Stimulated activated CD8-positive, alpha-beta memory T cell treated with anti-CD3 and anti-CD28 coated beads, Interleukin-15, amount 100 ng/mL, for 1 hour (primary cell): ENCODE data around the gene KRT12.
"Not testable (repeated sequence)": the region's sequence is repeated elsewhere in the genome, so short reads cannot be mapped to it uniquely, and the experiment has no call there.

ENCODE experiments used
- DNase-seq: peaks from one replicate; pipeline ENCODE4 v3.0.0-alpha.2; 2020; ENCODE audit warnings: low read depth

The KRT12 gene

DNA sequence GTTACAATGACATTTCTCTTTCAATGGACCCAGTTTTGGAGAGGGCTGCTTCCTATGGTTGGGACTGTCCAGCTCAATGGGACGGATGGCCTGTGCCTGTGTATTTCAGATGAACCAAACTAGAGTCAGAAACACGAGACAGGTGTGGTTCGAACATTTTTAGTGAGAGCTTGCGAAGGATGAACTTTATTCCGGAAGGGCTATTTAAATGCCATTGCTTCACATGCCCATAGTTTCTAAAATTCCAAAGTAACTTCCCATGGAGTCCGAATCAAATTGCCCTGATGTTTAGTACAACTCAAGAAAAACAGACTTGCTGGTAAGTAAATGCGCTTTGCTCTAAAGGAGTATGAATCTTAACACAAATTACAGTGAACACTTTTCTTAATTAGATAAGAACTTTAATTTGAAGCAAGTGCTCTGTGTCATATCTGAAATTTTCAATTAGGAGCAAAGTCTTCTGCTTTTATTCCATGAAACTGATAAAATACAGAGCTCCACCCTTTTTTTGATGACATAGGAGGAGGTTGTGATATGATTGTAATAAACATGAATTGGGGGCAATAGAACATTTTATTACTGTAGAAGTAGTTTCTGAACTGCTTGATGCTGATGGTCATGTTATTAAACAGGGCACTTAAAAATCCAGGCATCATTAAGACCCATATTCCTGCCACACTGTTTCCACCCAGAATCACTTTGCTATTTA is 16.8 kb upstream of the KRT12 start:
- no peak for DNase-seq

DNA sequence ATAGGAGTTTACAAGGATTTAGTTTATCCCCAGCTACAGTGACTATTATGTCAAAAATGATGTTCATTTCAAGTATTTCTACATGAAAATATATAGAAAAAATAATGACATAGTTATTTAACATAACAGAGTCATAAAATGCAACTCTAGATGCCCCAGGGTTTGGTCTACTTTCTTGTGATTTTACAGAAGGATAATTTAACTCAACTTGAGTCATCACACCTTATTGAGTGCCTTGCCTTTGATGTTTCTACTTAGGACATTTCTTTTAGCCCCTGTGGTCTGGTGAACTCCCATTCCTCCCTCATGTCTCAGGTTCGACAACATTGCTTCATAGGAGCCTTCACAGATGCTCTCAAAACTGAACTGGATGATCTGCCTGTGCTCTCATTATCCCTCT is 16.0 kb upstream of the KRT12 start:
- DNase-seq = no peak

DNA sequence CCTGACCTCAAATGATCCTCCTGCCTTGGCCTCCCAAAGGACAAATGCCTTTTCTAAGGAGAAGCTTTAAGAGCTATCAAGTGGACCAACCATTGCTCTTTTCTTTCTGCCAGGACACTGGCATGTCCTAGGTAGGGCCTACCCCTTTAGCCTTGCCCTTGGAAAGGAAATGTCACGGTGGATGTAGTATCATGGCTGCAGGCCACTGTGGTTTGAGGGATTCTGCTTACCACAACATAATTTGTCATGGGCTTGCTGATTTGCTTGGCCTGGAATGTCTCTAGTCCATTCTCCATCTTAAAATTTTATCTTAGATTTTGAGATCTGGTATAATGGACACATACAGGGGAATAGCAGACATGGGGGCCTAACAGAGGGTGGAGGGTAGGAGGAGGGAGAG is 12.0 kb upstream of the KRT12 start:
- no peak for DNase-seq

DNA sequence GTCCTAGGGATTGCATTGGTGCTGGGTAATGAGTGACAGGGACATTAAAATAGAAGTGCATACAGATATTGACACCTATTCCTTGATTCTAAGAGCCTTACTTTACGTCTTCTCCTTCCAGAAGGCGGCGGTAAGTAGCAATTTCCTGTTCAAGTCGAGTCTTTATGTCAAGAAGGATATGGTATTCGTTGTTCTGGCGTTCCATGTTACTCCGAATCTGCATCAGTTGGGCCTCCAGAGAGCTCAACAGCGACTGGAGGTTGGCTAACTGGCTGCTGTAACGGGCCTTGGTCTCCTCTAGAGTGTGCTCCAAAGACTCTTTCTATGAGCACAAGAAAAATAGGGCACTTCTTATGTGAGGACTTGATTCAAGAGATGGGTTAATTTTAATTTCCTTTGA is 11.0 kb upstream of the KRT12 start:
- no peak for DNase-seq

DNA sequence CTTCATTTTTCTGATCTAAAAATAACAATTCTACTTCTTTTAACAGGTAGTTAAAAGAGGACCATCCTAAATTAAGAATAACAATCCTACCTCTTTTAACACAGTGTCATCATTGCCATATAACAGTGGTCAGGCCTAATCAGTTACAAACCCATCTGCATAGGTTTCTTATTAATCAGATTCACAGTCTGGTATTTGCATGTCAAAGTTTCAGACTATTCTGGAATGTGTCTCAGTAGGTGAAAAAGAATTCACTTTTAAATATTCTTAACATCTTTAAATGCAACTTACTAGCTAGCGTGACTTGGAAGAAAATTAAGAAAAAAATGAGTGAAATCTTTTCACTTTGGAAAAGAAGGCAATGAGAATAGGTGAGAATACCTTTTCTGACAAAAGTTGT is 6.8 kb upstream of the KRT12 start:
- no peak for DNase-seq

DNA sequence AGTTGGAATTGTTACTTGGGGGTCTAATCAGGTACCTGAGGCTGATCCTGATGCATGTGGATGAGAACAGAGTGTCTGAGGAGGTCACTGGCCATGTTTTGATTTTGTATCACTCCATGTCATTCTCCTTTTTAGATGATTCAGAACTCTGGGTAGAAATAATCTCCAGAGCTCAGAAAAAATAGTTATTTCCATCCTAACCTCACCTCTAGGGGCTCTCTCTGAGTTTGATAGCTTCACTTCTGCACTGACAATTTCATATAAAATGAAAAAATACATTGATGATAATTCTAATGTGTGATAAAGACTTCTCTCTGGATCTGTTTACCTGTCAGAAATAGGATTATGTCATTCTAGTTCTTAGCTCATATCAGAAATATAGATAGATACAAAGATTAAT is 6.2 kb upstream of the KRT12 start:
- no peak for DNase-seq

DNA sequence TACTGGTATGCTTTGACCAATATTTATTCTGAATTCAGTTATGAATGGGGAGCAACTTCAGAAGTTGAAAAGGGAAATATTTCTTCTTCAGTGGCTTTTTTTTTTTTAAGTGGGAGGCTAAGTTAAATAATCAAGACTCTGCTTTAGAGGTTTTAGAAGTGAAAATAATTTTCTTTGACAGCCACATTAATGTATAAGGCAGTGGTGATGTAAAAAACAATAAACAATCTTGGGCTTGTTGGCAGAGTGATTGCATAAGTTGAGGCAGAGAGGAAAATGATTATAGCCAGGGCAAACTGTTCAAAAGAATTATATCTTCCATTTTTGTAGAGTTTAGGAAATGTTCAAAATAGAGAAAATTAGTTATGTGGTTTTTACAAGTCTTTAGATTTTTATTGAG is 5.4 kb upstream of the KRT12 start:
- DNase-seq = no peak

DNA sequence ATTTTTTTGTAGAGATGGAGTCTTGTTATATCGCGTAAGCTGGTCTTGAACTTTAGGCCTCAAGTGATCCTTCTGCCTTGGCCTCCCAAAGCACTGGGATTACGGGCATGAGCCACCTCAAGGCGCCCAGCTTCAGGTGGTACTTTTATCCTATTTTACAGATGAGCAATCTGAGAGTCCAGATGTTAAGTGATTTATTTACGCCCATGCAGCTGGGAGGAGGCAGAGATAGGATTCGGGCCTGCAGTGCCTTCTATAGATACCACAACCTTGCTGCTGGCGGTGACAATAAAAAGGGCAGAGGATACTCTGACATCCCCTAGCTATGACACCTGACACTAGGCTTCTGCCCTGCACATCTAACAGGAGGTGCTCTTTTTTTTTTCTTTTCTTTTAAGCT is 4.3 kb upstream of the KRT12 start:
- DNase-seq = no peak

DNA sequence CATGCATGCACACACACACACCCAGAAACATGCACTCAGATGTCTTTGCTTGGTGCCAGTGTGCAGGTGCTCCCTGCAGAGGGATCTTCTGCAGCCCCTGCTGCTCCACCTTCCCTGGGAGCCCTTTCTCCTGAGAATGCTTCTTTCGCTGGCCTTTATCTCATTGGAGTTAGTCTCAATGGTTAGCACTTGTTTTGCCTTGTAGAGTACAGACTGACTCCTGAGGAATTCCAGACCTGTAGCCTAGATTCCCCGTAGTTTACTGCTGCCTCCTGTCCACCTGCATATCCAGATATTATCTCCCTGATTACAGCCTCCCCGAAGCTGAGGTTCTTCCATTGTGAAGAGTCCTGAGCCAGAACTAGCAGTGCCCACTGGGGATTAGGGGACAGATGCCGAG is 3.1 kb upstream of the KRT12 start:
- DNase-seq = no peak

DNA sequence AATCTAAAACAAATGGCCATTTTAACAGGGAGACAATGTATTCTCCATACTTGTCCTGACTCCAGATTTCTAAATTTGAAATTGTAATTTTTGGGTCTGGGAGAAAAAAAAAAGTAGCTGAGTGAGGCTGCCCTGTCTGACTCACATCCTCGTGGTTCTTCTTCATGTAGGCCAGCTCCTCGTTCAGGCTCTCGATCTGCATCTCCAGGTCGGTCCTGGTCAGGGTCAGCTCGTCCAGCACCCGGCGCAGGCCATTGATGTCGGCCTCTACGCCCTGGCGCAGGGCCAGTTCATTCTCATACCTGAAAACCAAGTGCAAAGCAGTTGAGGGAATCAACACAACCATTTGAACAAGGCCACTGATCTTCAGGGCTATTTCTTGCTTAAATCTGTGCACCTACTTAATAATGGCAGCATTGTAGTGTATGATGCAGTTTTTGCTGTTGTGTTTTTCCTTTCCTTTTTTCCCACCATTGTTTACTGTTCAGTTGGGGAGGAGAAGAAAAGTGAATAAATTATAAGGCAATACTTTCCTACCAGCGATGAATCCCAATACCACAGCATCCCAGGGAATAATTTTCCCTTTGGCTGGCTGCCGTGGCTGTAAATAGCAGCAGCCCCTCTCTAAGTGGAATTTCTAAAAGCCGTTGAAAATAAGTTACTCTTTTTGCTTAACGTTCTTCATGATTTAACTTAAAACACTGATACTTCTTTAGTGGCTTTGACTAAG is 2.2 kb downstream of the KRT12 start:
- no peak for DNase-seq

DNA sequence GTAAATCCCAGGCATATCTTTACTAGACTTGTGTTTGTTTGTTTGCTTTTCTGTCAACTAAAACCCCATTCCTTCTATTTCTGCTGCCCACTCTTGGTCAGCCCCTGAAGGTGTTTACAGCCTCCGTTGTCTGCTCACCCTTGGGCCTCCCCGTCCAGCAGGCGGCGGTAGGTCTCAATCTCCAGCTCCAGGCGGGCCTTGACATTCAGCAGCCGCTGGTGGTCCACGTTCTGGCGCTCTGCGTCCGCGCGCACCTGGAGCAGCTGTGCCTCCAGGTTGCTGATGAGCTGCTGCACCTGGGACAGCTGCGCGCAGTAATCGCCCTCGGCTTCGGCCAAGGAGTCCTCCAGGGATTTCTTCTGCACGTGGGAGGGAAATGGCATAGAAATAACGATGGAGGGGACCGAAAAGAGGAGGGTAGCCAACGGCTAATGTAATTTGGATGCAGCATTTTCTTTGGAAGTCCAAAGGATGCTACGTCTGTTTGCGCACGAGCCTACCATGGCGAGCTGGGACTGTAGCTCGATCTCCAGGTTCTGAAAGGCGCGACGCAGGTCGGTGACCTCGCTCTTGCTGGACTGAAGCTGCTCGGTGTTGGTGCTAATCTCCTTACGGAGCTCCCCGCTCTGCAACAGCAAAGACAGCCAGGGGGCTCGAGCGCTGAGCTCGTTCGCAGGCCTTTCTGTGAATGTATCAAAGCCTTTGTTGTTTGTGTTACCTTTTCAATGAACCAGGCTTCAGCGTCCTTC is 3.9 kb downstream of the KRT12 start:
- DNase-seq = no peak

DNA sequence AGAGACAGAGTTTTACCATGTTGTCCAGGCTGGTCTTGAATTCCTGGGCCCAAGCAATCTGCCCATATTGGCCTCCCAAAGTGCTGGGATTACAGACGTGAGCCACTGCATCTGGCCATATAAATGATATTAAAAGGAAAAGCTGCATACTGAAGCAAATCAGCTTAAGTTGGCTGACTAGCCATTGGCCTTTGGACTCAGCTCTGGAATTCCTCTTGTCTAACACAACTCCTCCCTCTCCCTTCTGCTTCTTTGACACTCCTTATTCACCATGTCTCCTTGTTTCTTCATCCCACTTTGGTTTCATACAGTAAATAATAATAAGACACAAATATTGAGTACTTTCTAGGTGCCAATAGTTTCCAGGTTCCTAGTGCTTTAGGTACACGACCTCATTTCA is 7.5 kb downstream of the KRT12 start:
- DNase-seq = no peak

DNA sequence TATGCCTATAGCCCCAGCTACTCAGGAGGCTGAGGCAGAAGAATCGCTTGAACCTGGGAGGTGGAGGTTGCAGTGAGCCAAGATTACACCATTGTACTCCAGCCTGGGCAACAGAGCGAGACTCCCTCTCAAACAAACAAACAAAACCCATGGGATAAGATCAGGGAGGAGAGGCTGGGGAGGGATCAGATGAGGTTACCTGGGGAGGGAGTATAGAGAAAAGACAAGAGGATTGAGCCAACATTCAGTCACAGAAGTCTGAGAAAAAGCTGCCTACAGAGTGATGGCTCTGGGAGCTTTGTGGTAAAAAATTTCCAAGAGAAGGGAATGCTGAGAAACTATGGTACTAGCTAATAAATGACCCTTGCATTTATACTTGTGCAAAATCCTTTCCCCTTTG is 8.4 kb downstream of the KRT12 start:
- not testable (repeated sequence) for DNase-seq

DNA sequence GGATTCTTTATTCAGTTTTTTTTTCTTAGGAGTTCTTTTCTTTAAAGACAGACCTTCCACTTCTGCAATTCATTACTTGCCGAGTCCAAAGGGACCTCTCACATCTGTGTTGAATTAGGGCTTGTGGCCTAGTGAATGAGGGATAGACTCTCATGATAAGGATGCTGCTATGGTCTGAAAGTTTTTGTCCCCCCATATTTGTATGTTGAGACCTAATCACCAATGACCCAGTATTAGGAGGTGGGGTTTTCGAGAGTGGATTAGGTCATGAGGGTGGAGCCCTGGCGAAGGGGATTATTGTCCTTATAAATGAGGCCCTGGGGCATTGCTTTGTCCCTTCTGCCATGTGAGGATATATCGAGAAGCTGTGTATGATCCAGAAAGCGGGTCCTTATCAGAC is 9.5 kb downstream of the KRT12 start:
- DNase-seq = no peak

DNA sequence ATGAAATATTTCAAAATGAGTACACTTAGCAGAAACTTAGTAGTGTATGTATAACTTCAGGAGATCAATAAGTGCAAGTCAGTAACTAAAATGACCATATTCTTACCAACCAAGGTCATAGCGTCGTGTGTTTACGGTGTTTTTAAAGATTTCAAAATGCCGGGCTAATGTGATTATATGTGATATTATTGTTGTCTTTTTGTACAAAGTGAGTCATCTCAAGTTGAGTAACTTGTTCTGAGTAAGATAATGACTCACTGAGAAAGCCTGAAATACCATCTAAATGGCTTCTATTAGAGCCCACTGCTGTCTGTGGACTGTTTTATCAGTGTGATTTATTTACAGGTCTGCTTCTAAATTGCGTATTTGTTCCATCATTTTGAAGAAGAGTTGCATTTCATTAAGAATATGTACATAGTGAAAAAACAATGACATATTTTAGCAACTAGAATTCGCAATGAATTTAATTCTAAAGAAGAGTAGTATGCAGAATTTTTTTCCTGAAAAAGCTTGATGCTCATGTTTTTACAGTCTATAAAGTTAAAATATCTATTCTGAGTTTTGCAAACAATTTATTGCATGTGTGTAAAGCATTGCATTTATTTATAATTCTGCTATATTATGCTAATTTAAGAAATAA is 12.7 kb downstream of the KRT12 start:
- DNase-seq = no peak

DNA sequence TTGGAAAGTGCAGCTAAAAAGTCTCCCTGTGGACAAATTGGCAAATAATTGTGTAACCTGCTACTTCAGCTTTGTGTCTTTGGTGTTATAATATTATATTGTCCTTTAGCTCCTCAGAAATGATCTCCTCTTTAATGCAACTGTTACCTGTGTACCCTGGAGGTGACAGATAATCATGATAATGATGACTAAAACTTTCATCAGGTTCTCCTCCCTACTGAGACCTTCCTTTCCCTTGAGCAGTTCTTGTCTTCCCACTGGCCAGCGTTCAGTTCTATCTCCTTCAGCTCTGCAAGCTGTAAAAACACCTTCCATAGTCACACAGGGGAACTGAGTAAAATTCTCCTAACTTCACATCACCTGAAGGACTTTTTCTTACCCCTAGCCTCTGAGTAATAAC is 14.7 kb downstream of the KRT12 start:
- no peak for DNase-seq

DNA sequence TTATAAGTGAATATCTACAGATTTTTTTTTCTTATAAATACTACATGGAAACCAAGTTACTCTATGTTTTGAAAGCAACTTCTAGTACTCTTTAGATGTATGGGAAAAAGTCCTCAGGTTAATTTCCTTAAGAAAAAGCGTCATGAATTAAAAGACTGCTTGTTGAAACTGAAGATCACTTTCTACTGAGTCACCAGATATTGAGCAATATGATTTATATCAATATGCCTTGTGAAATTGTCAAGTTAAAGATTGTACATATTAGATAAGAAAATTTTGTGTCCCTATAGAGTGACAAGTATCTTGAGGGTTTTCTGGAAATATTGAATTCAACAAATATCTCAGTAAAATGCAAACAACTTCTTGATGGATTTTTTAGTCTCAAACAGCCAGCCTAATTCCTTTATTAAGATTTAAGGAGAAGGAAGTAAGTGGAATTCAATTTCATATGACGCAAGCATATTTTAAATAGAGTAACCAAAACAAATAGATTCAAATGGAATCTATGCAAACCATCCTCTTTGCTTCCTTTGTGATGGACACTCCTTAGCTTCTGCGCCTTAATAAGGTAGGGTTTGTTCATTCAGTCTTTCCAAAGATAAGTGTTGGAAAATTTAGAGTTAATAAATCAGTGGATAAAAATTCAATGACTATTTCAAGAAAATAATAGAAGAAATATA is 16.6 kb downstream of the KRT12 start:
- no peak for DNase-seq

DNA sequence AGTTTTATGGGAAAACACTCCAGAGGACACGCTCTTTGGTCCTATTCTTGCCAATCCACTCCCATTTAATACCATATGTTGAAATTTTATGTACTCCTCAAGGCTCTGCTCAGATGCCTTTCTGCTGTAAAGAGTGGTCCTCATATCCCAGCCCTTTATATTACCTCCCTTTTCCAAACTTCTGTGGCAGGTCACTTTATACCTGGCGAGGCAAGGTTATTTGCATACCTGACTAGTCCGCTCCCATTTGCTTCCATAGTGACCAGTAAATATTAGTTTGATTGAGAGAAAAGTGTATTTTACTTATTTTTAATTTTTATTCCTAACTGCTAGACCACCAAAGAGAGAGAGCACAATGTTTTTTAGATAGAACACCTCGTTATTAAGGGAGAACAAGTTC is 17.3 kb downstream of the KRT12 start:
- no peak for DNase-seq

DNA sequence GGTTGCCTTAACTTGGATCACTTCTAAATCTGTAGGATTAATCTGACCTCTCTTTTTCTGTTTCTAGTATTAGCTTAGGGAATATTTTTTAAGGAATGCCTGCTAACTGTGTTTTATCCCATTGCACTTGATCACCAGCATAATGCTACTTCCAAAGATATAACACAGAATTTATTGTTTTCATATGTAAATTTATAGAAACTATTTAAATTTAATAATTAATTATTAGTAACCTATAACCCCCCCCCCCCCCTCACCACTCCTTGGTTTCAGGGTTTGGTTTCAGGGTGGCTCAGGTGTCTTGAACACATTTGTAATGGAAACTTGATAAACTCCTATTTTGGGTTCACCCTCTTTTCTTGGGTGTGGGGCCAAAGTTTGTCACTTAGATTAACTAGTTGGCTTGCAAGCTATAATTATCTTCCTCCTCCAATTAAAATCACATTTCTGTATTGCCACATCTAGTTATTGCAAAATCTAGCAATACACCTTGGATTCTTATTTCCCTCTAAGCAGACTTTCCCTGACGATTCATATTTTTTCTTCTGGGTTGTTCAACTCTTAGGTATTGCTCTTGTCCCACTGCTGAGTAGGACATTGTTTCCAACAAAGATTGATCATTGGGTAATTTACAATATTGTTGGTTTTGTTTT is 18.3 kb downstream of the KRT12 start:
- no peak for DNase-seq

DNA sequence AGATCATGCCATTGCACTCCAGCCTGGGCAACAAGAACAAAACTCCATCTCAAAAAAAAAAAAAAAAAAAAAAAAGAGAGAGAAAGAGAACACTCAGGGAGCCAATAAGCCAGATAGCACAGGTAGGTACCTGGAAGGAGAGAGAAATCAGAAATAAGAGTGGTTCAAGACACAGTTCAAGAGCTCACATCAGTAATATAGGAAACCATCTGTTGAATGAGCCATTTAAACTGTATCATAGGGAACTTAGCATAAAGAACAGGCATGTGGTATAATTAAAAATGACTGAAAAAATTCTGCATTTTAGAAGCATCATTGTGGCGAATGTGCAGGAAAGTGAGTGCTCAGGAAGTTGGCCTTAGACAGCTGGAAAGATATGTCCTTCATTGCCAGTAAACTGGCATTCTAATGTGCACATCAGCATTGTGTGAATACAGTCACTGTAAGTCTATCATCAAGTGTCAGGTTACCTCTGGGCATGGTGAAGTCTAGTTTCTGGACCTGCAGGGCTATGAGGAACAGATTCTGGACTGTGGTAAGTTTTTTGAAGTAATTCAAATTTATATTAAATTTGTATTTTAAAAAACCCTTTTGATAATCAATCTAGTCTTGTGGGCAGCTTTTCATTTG is 20.4 kb downstream of the KRT12 start:
- no peak for DNase-seq

DNA sequence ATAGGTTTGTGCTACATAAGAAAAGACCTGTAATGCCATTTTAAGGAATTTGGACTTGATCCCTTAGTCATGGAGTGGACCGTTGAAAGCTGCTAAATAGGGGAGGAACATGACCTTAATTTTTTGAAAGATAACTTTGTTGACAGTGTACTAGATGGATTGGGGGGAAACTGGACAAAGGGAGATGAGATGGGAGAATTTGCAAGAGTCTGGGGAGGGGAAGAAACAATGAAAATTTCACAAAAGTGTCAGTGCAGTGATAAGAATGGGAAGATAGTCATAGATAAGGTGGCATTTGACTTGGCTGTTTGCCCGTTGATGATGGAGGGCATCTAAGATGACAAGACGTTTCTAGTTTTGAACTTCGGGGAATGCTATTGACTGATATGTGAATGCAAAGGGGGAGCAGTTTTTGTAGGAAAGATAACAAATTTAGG is 22.3 kb downstream of the KRT12 start:
- DNase-seq = no peak
